ENCODE results near the gene EYS.

The EYS gene

GRCh38 chr6:64014595-64014994, 1692.4 kb downstream of the EYS start:
- no peaks in the 10 kb centered on the region for H3K27me3 ChIP-seq (ENCODE audit: insufficient read depth, low read length)
- H3K9me3 ChIP-seq (ENCODE audit: low read length), result no peaks in the 10 kb centered on the region
- H2AFZ ChIP-seq (ENCODE audit: low read depth, low read length), result no peak overlapping the region
- peaks cover 11% of the 10 kb centered on the region for H3K4me1 ChIP-seq (ENCODE audit: insufficient read depth, low read length)
- H3K4me3 ChIP-seq (ENCODE audit: low read length), result no peak overlapping the region
- no peaks in the 10 kb centered on the region for H3K36me3 ChIP-seq (ENCODE audit: insufficient read depth, low read length)

GRCh38 chr6:64013011-64013410, 1694.0 kb downstream of the EYS start:
- no peak overlapping the region for H3K4me3 ChIP-seq (ENCODE audit: low read length)
- no peaks in the 10 kb centered on the region for H3K9me3 ChIP-seq (ENCODE audit: low read length)
- no peaks in the 10 kb centered on the region for H3K36me3 ChIP-seq (ENCODE audit: insufficient read depth, low read length)
- H2AFZ ChIP-seq (ENCODE audit: low read depth, low read length), result peak overlapping the region; percentile 83
- H3K4me1 ChIP-seq (ENCODE audit: insufficient read depth, low read length), result peaks cover 11% of the 10 kb centered on the region
- no peaks in the 10 kb centered on the region for H3K27me3 ChIP-seq (ENCODE audit: insufficient read depth, low read length)

- H3K4me3 ChIP-seq (ENCODE audit: low read length), result no peak overlapping the region
- peak overlapping the region; percentile 83 for H2AFZ ChIP-seq (ENCODE audit: low read depth, low read length)
- H3K9me3 ChIP-seq (ENCODE audit: low read length), result no peaks in the 10 kb centered on the region
- peaks cover 11% of the 10 kb centered on the region for H3K4me1 ChIP-seq (ENCODE audit: insufficient read depth, low read length)
- H3K36me3 ChIP-seq (ENCODE audit: insufficient read depth, low read length), result no peaks in the 10 kb centered on the region
- no peaks in the 10 kb centered on the region for H3K27me3 ChIP-seq (ENCODE audit: insufficient read depth, low read length)
Observed at GRCh38 chr6:64012351-64013001, 1694.5 kb downstream of the EYS start.

GRCh38 chr6:64010666-64011065, 1696.4 kb downstream of the EYS start:
- Histone ChIP-seq H3K27me3 (ENCODE audit: insufficient read depth, low read length) (no peaks in the 10 kb centered on the region), H2AFZ (ENCODE audit: low read depth, low read length) (no peak overlapping the region), H3K36me3 (ENCODE audit: insufficient read depth, low read length) (no peaks in the 10 kb centered on the region), H3K4me1 (ENCODE audit: insufficient read depth, low read length) (peaks cover 11% of the 10 kb centered on the region), H3K4me3 (ENCODE audit: low read length) (no peak overlapping the region), H3K9me3 (ENCODE audit: low read length) (no peaks in the 10 kb centered on the region)

- Histone ChIP-seq H3K27me3 (ENCODE audit: insufficient read depth, low read length) (no peaks in the 10 kb centered on the region), H3K9me3 (ENCODE audit: low read length) (no peaks in the 10 kb centered on the region), H2AFZ (ENCODE audit: low read depth, low read length) (no peak overlapping the region), H3K4me3 (ENCODE audit: low read length) (no peak overlapping the region), H3K36me3 (ENCODE audit: insufficient read depth, low read length) (no peaks in the 10 kb centered on the region), H3K4me1 (ENCODE audit: insufficient read depth, low read length) (peaks cover 11% of the 10 kb centered on the region)
Observed at GRCh38 chr6:64010010-64010409, 1697.0 kb downstream of the EYS start.

- Histone ChIP-seq H3K4me3 (ENCODE audit: low read length) (no peak overlapping the region), H3K27me3 (ENCODE audit: insufficient read depth, low read length) (no peaks in the 10 kb centered on the region), H2AFZ (ENCODE audit: low read depth, low read length) (no peak overlapping the region), H3K36me3 (ENCODE audit: insufficient read depth, low read length) (no peaks in the 10 kb centered on the region), H3K9me3 (ENCODE audit: low read length) (no peaks in the 10 kb centered on the region), H3K4me1 (ENCODE audit: insufficient read depth, low read length) (no peaks in the 10 kb centered on the region)
Observed at GRCh38 chr6:64006246-64006645, 1700.8 kb downstream of the EYS start.

- Histone ChIP-seq H3K27me3 (ENCODE audit: insufficient read depth, low read length) (no peaks in the 10 kb centered on the region), H3K4me3 (ENCODE audit: low read length) (no peak overlapping the region), H3K4me1 (ENCODE audit: insufficient read depth, low read length) (no peaks in the 10 kb centered on the region), H2AFZ (ENCODE audit: low read depth, low read length) (no peak overlapping the region), H3K36me3 (ENCODE audit: insufficient read depth, low read length) (no peaks in the 10 kb centered on the region), H3K9me3 (ENCODE audit: low read length) (no peaks in the 10 kb centered on the region)
Observed at GRCh38 chr6:64000818-64001491, 1706.1 kb downstream of the EYS start.

GRCh38 chr6:63999613-64000012, 1707.4 kb downstream of the EYS start:
- Histone ChIP-seq H3K4me1 (ENCODE audit: insufficient read depth, low read length) (no peaks in the 10 kb centered on the region), H3K4me3 (ENCODE audit: low read length) (no peak overlapping the region), H3K9me3 (ENCODE audit: low read length) (no peaks in the 10 kb centered on the region), H3K36me3 (ENCODE audit: insufficient read depth, low read length) (no peaks in the 10 kb centered on the region), H3K27me3 (ENCODE audit: insufficient read depth, low read length) (no peaks in the 10 kb centered on the region), H2AFZ (ENCODE audit: low read depth, low read length) (no peak overlapping the region)

GRCh38 chr6:63998991-63999390, 1708.0 kb downstream of the EYS start:
- no peaks in the 10 kb centered on the region for H3K36me3 ChIP-seq (ENCODE audit: insufficient read depth, low read length)
- H3K4me3 ChIP-seq (ENCODE audit: low read length), result no peak overlapping the region
- H3K4me1 ChIP-seq (ENCODE audit: insufficient read depth, low read length), result no peaks in the 10 kb centered on the region
- H2AFZ ChIP-seq (ENCODE audit: low read depth, low read length), result no peak overlapping the region
- no peaks in the 10 kb centered on the region for H3K27me3 ChIP-seq (ENCODE audit: insufficient read depth, low read length)
- no peaks in the 10 kb centered on the region for H3K9me3 ChIP-seq (ENCODE audit: low read length)

GRCh38 chr6:63997734-63998133, 1709.3 kb downstream of the EYS start:
- Histone ChIP-seq H3K4me3 (ENCODE audit: low read length) (no peak overlapping the region), H3K27me3 (ENCODE audit: insufficient read depth, low read length) (no peaks in the 10 kb centered on the region), H3K36me3 (ENCODE audit: insufficient read depth, low read length) (no peaks in the 10 kb centered on the region), H2AFZ (ENCODE audit: low read depth, low read length) (no peak overlapping the region), H3K9me3 (ENCODE audit: low read length) (peaks cover 2% of the 10 kb centered on the region), H3K4me1 (ENCODE audit: insufficient read depth, low read length) (no peaks in the 10 kb centered on the region)

GRCh38 chr6:63997221-63997620, 1709.8 kb downstream of the EYS start:
- Histone ChIP-seq H3K36me3 (ENCODE audit: insufficient read depth, low read length) (no peaks in the 10 kb centered on the region), H3K27me3 (ENCODE audit: insufficient read depth, low read length) (no peaks in the 10 kb centered on the region), H3K4me3 (ENCODE audit: low read length) (no peak overlapping the region), H2AFZ (ENCODE audit: low read depth, low read length) (no peak overlapping the region), H3K9me3 (ENCODE audit: low read length) (peaks cover 2% of the 10 kb centered on the region), H3K4me1 (ENCODE audit: insufficient read depth, low read length) (no peaks in the 10 kb centered on the region)

- Histone ChIP-seq H2AFZ (ENCODE audit: low read depth, low read length) (no peak overlapping the region), H3K4me3 (ENCODE audit: low read length) (no peak overlapping the region), H3K9me3 (ENCODE audit: low read length) (no peaks in the 10 kb centered on the region), H3K27me3 (ENCODE audit: insufficient read depth, low read length) (no peaks in the 10 kb centered on the region), H3K36me3 (ENCODE audit: insufficient read depth, low read length) (no peaks in the 10 kb centered on the region), H3K4me1 (ENCODE audit: insufficient read depth, low read length) (no peaks in the 10 kb centered on the region)
Observed at GRCh38 chr6:63985223-63985622, 1721.8 kb downstream of the EYS start.

GRCh38 chr6:63975699-63976098, 1731.3 kb downstream of the EYS start:
- Histone ChIP-seq H3K36me3 (ENCODE audit: insufficient read depth, low read length) (no peaks in the 10 kb centered on the region), H3K27me3 (ENCODE audit: insufficient read depth, low read length) (no peaks in the 10 kb centered on the region), H3K9me3 (ENCODE audit: low read length) (no peaks in the 10 kb centered on the region), H2AFZ (ENCODE audit: low read depth, low read length) (no peak overlapping the region), H3K4me3 (ENCODE audit: low read length) (no peak overlapping the region), H3K4me1 (ENCODE audit: insufficient read depth, low read length) (no peaks in the 10 kb centered on the region)

GRCh38 chr6:63968650-63969049, 1738.4 kb downstream of the EYS start:
- peaks cover 15% of the 10 kb centered on the region for H3K4me1 ChIP-seq (ENCODE audit: insufficient read depth, low read length)

More at GRCh38 chr6:63968650-63969049, 1738.4 kb downstream of the EYS start:
- Histone ChIP-seq H3K36me3 (ENCODE audit: insufficient read depth, low read length) (no peaks in the 10 kb centered on the region), H3K9me3 (ENCODE audit: low read length) (no peaks in the 10 kb centered on the region), H2AFZ (ENCODE audit: low read depth, low read length) (no peak overlapping the region), H3K4me3 (ENCODE audit: low read length) (no peak overlapping the region), H3K27me3 (ENCODE audit: insufficient read depth, low read length) (no peaks in the 10 kb centered on the region)
